Ovary (tissue), 9 donors: ENCODE data around the gene GSK3B. TPM values are rescaled to one million over a fixed set of nuclear protein-coding genes. Genes with fewer than 3 reads are reported as not detected.

Experiments used
- DNase-seq, 5 donors: peaks; one replicate each; pipeline ENCODE4 v3.0.0-alpha.2; 2019 to 2020
- H3K27ac ChIP-seq, 2 donors: fragments of 200-600 bp; one replicate each; pipeline versions ENCODE4 v1.5.1 to v1.8.0; 2019 to 2022
- H3K27me3 ChIP-seq: fragments of 200-600 bp; one replicate; pipeline ENCODE4 v1.8.0; 2022
- H3K36me3 ChIP-seq: fragments of 200-600 bp; sonication (generic); one replicate; pipeline ENCODE4 v1.5.1; 2019
- H3K4me1 ChIP-seq: one replicate; pipeline ENCODE4 v1.8.1; 2013; ENCODE audit warnings: mild to moderate bottlenecking, moderate library complexity; ENCODE audit not compliant: insufficient read depth
- H3K4me3 ChIP-seq: fragments of 200-600 bp; sonication (generic); one replicate; pipeline ENCODE4 v1.5.1; 2017
- H3K9me3 ChIP-seq, 2 donors: fragments of 200-600 bp in 1 of 2; sonication (generic) in 1 of 2; one replicate each; pipeline versions ENCODE4 v1.5.1 to v1.8.1; 2013 to 2019; ENCODE audit warnings: mild to moderate bottlenecking in 1 of 2, moderate library complexity in 1 of 2
- CTCF ChIP-seq, 3 donors: fragments of 450-650 bp in 2 of 3; fragments of 200-600 bp in 1 of 3; IDR thresholded peaks; one replicate each; pipeline versions ENCODE4 v1.5.1 to v1.8.0; 2016 to 2022; ENCODE audit warnings: antibody characterized with exemption in 3 of 3, mild to moderate bottlenecking in 1 of 3
- EP300 ChIP-seq: sonication (generic); formaldehyde crosslinking; IDR thresholded peaks from one replicate; pipeline ENCODE4 v1.6.1; 2017; ENCODE audit warnings: antibody characterized with exemption
- POLR2A ChIP-seq: fragments of 450-650 bp; IDR thresholded peaks from one replicate; pipeline ENCODE4 v1.6.1; 2017; ENCODE audit warnings: antibody characterized with exemption, mild to moderate bottlenecking, moderate library complexity
- WGBS, 3 donors: extraction: QIAGEN DNeasy Blood & Tissue Kit in 1 of 3; methylation state at CpG; one replicate each; pipeline versions ENCODE4 v1.1.5 to v1.1.7; 2013 to 2017; 5-methylcytosine and 5-hydroxymethylcytosine counted together
- intact Hi-C, 4 donors: fragments of 100-400 bp; cut with DNase I; formaldehyde crosslinking; loops; one replicate each; pipeline versions ENCODE4 v1.11.0 to v1.15.1; 2022 to 2023
- polyA plus RNA-seq, 2 donors: library from polyadenylated mRNA; stranded (reverse); fragments of 200-250 nt in 1 of 2; fragments of 350-450 nt in 1 of 2; fragmentation: Illumina TruSeq in 1 of 2; extraction: RNeasy Lipid Tissue Mini Kit (QIAGEN cat#74804) in 1 of 2; gene quantifications; one replicate each; pipeline ENCODE4 v1.2.3, GENCODE V29; 2013 to 2014
- total RNA-seq, 7 donors: library from RNA; depleted of rRNA in 2 of 7; stranded (reverse); fragments of >200 nt in 2 of 7; fragmentation: NEBNext Ultra II Directional in 3 of 7; extraction: Animal tissue kit (Norgen Biotek cat#: 25700) in 3 of 7; gene quantifications; one replicate each; pipeline versions ENCODE4 v1.1.0 to v1.2.4, GENCODE V29; 2016 to 2023
- donor health status: DM: no; HTN: no; CAD: no; lungs with moderate emphysema.
- donor health status: DM: no; HTN: no; CAD: no.
- donor health status: Bipolar disorder and iron deficiency.
- donor health status: DM: yes; HTN: yes; CAD: no.
- donor health status: DM: no; HTN: no; CAD: no.
- donor health status: DM: yes; HTN: yes; CAD: no.

Gene GSK3B
- total and polyA plus RNA-seq, 9 donors = 8.3 to 38.4 (median 25.3) TPM

GRCh38 chr3:120081719-120082118 is 12.5 kb downstream of the GSK3B start:
- no peak for TF ChIP-seq CTCF (IDR thresholded peaks at IDR 0.05)
- TF ChIP-seq EP300 = no peak
- no peak for TF ChIP-seq POLR2A
- H3K4me1 ChIP-seq = peaks cover 2% of the 10 kb centered on the region

GRCh38 chr3:120080836-120081235 is 13.4 kb downstream of the GSK3B start:
- DNase-seq = no peak
- TF ChIP-seq EP300 (no peak), CTCF (IDR thresholded peaks at IDR 0.05) (no peak), POLR2A (no peak)
- H3K27me3 ChIP-seq = no peaks in the 10 kb centered on the region
- no peak overlapping the region for H3K4me3 ChIP-seq
- H3K27ac ChIP-seq = no peak overlapping the region
- 93 to 96% (median 96%) methylated on average over 2 of the region's 2 CpGs for WGBS, 3 donors
- H3K4me1 ChIP-seq = no peaks in the 10 kb centered on the region
- no peaks in the 10 kb centered on the region for H3K9me3 ChIP-seq
- intact Hi-C loops = no loop called here
- H3K36me3 ChIP-seq = no peaks in the 10 kb centered on the region

More at GRCh38 chr3:120081719-120082118, 12.5 kb downstream of the GSK3B start:
- intact Hi-C loops = no loop called here
- no peak overlapping the region for H3K4me3 ChIP-seq
- no peaks in the 10 kb centered on the region for H3K9me3 ChIP-seq
- DNase-seq = no peak
- H3K36me3 ChIP-seq = no peaks in the 10 kb centered on the region
- no peak overlapping the region for H3K27ac ChIP-seq
- H3K27me3 ChIP-seq = no peaks in the 10 kb centered on the region
- WGBS, 3 donors = 90 to 92% (median 92%) methylated on average over 3 of the region's 3 CpGs

- Histone ChIP-seq H3K27ac (no peak overlapping the region), H3K27me3 (no peaks in the 10 kb centered on the region), H3K4me1 (no peaks in the 10 kb centered on the region), H3K36me3 (no peaks in the 10 kb centered on the region), H3K4me3 (no peak overlapping the region), H3K9me3 (no peaks in the 10 kb centered on the region)
- intact Hi-C loops = no loop called here
- TF ChIP-seq POLR2A = no peak
- TF ChIP-seq EP300 = no peak
- TF ChIP-seq CTCF (IDR thresholded peaks at IDR 0.05) = no peak
- DNase-seq = no peak
- 72 to 77% (median 74%) methylated on average over 2 of the region's 2 CpGs for WGBS, 3 donors
These were observed 16.5 kb downstream of the GSK3B start for GRCh38 chr3:120077731-120078130.

GRCh38 chr3:120072867-120073525 is 21.3 kb downstream of the GSK3B start:
- Histone ChIP-seq H3K27me3 (no peaks in the 10 kb centered on the region), H3K4me1 (no peaks in the 10 kb centered on the region), H3K27ac (no peak overlapping the region), H3K4me3 (no peak overlapping the region), H3K9me3 (no peaks in the 10 kb centered on the region), H3K36me3 (no peaks in the 10 kb centered on the region)
- no peak for DNase-seq
- no peak for TF ChIP-seq EP300
- no peak for TF ChIP-seq CTCF (IDR thresholded peaks at IDR 0.05)
- intact Hi-C loops = no loop called here
- WGBS, 3 donors = 82 to 98% (median 93%) methylated on average over 3 of the region's 3 CpGs
